Epithelial cell of proximal tubule (primary cell): Measurements from ENCODE around the gene TCERG1L. TPM values are rescaled to one million over a fixed set of nuclear protein-coding genes. Genes with fewer than 3 reads are reported as not detected.

Experiments used
- DNase-seq: peaks from one replicate; pipeline ENCODE4 v3.0.0-alpha.2; 2011; ENCODE audit warnings: low read depth
- H3K4me3 ChIP-seq: 2 replicates; pipeline ENCODE4 v1.5.1; 2011; ENCODE audit warnings: low read depth, mild to moderate bottlenecking, low read length
- total RNA-seq: library from RNA; depleted of rRNA; stranded (reverse); fragments of >200 nt; gene quantifications from 2 replicates; pipeline ENCODE4 v1.2.3, GENCODE V29; 2015
- TF ChIP-seq, protein P1 (sequence below): conservative IDR thresholded peaks from 2 replicates; pipeline ENCODE4 v1.5.1; 2012; ENCODE audit warnings: low read depth, mild to moderate bottlenecking, low read length

TCERG1L gene, protein sequence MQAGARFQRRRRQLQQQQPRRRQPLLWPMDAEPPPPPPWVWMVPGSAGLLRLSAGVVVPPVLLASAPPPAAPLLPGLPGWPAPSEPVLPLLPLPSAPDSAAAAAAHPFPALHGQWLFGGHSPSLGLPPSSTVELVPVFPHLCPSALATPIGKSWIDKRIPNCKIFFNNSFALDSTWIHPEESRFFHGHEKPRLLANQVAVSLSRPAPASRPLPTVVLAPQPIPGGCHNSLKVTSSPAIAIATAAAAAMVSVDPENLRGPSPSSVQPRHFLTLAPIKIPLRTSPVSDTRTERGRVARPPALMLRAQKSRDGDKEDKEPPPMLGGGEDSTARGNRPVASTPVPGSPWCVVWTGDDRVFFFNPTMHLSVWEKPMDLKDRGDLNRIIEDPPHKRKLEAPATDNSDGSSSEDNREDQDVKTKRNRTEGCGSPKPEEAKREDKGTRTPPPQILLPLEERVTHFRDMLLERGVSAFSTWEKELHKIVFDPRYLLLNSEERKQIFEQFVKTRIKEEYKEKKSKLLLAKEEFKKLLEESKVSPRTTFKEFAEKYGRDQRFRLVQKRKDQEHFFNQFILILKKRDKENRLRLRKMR
- total RNA-seq, result 0.29 TPM in 1 of 2 replicates, not detected in the other

DNA sequence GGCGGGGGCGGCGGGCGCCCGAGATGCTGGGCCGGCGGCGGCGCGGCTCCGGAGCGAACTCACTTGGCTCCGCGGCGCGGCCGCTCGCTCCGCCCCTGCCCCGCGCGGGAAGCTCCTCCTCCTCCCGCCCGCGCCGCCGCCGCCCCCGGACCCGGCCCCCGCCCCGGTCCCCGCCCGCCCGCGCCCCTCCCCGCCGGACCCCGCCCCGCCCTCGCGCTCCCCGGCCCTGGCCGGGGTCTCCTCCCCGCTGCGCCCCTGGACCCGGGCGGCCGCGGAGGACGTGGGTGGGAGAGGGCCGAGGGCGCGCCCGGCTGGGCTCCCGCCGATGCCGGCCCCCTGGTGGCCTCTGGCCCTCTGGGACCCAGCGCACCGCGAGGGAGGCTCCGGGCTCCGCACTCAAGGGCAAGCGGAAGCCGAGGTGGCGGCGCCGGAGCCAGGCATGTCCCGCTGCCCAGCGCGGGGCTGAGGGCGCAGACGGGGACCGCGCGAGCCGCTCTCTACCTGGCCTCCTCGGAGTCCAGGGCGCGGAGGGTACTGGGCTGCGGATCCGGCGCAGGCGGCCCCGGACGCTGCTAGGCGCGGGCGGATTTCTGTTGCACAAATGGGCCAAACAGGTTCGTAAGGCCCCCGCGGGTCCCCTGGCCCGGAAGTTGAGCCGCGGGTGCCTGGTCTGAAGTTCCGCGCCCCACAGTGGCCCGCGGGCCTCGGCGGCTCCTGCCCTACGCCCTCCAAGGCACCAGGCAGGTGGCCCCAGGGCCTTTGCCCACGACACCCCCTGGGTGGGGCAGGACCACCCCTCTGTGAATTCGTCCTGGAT is at the start of gene TCERG1L:
TCERG1L (minus strand) TSS at position 61 of the 817 bp plus-strand sequence. CDS start 86 bp downstream, outside the sequence.
- TF ChIP-seq, protein P1, sequence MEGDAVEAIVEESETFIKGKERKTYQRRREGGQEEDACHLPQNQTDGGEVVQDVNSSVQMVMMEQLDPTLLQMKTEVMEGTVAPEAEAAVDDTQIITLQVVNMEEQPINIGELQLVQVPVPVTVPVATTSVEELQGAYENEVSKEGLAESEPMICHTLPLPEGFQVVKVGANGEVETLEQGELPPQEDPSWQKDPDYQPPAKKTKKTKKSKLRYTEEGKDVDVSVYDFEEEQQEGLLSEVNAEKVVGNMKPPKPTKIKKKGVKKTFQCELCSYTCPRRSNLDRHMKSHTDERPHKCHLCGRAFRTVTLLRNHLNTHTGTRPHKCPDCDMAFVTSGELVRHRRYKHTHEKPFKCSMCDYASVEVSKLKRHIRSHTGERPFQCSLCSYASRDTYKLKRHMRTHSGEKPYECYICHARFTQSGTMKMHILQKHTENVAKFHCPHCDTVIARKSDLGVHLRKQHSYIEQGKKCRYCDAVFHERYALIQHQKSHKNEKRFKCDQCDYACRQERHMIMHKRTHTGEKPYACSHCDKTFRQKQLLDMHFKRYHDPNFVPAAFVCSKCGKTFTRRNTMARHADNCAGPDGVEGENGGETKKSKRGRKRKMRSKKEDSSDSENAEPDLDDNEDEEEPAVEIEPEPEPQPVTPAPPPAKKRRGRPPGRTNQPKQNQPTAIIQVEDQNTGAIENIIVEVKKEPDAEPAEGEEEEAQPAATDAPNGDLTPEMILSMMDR, result no peak
- no peak for DNase-seq
- H3K4me3 ChIP-seq, result no peak within 1 kb of the TSS

DNA sequence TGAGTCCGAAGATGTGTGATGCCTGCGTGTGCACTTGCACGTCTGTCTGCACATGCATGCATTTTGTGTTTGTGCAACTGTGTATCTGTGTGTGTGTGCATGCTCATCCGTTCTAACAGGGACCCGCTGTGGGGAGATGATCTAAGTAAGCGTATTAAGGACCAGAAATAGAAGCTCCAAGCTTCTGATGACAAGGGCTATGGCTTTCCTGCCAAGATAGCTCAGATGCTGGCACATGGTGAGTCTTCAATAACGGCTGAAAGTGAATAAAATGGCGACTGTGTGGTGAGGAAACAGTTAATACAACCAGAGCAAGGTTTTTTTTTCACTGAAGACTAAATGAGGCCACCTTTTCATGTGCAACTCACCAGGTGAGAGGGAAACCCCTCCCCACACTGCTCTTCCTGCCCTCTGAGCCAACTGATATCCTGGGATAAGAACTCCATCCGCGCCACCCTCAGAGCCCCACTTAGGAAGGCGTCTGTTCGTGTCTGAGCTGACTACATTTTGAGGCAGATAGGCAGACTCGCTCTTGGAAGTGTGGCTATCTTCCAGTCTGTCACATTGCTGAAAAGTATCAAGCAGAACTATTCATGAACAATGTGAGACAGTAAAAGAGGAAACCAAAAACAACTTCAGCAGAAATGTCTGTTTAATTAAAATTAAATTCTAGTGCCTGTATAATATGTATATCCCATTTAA is 47.4 kb upstream of the TCERG1L start:
- DNase-seq, result no peak
- TF ChIP-seq, protein P1, result no peak
- H3K4me3 ChIP-seq, result no peak overlapping the region

DNA sequence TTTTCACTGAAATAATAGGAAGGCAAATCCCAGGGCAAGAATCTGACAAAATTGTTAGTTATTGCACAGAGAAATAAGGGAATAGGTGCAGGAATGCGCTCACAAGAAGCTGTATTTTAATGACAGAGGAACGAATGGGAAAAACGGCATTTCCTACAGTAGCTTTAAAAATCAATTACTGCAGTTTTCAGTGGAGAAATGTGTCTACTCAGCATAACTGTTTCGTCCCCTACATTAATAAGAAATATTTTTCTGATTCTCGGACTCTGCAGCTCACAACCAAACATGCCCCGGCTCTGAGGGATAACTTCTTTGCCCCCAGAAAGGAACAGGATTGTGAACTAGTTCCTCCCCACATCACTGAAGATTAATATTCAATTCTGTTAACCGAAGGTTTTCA is 44.9 kb upstream of the TCERG1L start:
- no peak overlapping the region for H3K4me3 ChIP-seq
- DNase-seq, result no peak
- TF ChIP-seq, protein P1, result no peak

DNA sequence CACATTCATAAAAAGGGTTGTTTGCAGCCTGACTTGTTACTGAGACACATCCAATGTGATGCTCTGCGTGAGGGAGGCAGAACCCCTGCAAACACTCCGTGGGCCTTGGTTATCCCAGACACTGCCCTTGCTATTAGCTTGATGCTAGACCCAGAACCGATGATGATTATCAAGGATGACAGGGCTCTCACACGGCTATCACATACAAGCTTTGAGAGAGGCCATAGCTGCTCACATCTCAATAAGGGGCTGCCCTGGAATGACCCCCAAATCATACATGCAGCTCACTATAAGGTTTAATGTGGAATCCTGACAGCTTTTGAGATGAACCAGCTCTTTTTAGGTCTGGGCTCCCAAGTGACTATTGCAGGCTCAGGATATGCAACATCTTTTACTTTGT is 44.4 kb upstream of the TCERG1L start:
- TF ChIP-seq, protein P1, result no peak
- no peak for DNase-seq
- H3K4me3 ChIP-seq, result no peak overlapping the region

DNA sequence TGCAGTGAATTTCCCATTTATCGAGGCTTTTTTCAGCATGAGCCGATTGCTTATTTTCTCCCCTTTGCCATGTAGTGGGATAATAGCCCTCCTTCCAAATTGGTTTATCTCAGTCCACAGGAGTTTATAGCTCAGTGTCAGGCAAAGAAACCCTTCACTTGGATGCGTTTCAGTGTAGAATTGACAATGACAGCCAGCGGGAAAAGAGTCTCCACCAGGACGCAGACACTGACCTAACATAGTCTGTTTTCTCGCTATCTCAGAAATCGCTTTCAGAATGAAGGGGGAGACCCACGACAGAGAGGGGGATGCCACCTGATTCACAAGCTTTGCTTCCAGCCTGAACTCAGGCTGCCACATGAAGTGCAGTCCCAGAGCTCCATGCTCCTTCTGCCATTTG is 43.5 kb upstream of the TCERG1L start:
- TF ChIP-seq, protein P1, result no peak
- H3K4me3 ChIP-seq, result no peak overlapping the region
- no peak for DNase-seq

DNA sequence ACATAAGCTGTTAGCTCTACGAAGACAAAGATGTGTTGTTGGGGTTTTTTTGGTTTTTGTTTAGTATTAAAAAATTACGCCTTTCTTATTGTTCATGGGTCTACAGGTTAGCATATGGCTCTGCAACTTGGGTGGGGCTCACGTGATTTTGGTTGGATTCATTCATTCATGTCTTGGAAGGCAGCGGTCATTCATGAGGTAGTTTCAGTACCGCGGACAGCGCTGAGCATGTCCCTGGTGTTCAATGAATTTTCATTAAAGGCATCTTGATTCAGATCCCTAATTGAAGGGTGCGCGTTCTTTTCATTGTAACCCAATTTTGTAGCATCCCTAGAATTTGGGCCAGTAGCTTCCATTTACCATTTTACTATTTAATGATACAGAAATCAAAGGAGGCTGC is 42.9 kb upstream of the TCERG1L start:
- TF ChIP-seq, protein P1, result no peak
- no peak overlapping the region for H3K4me3 ChIP-seq
- no peak for DNase-seq
